H1 (cell line): ENCODE data around the gene PANX1.

Source experiments
- BACH1 ChIP-seq: IDR thresholded peaks from 2 replicates; pipeline ENCODE4 v1.6.1; 2012; ENCODE audit warnings: low read length, improper control_type of control experiment
- BRCA1 ChIP-seq: IDR thresholded peaks from 2 replicates; pipeline ENCODE4 v1.6.1; 2012; ENCODE audit warnings: low read depth, low read length, improper control_type of control experiment
- CBX8 ChIP-seq: fragments of 300-800, 300-1000 bp; sonication (generic); IDR thresholded peaks from 2 replicates; pipeline ENCODE4 v1.7.1; 2016; ENCODE audit warnings: low read depth, low read length, borderline replicate concordance
- CHD2 ChIP-seq: IDR thresholded peaks from 2 replicates; pipeline ENCODE4 v1.6.1; 2012; ENCODE audit warnings: low read length, improper control_type of control experiment
- CTCF ChIP-seq, 3 experiments: IDR thresholded peaks; 1 replicate in 2 of 3; 2 replicates in 1 of 3; pipeline versions ENCODE4 v1.5.1 to v1.6.1; 2011; ENCODE audit warnings: low read length in 3 of 3, mild to moderate bottlenecking in 3 of 3, inconsistent platforms in 2 of 3, low read depth in 1 of 3, moderate library complexity in 1 of 3; ENCODE audit not compliant: insufficient read depth in 1 of 3; ENCODE audit errors: control extremely low read depth in 1 of 3
- EZH2 ChIP-seq: fragments of 200-600 bp; sonication (generic); IDR thresholded peaks from 2 replicates; pipeline ENCODE4 v1.7.1; 2012; ENCODE audit warnings: low read depth, mild to moderate bottlenecking, moderate library complexity, low read length, inconsistent platforms; ENCODE audit not compliant: severe bottlenecking
- FOSL1 ChIP-seq: IDR thresholded peaks from 2 replicates; pipeline ENCODE4 v1.6.1; 2011; ENCODE audit warnings: mild to moderate bottlenecking, low read depth, low read length, moderate library complexity; ENCODE audit not compliant: insufficient read depth
- KDM5A ChIP-seq: fragments of 200-600 bp; IDR thresholded peaks from 2 replicates; pipeline ENCODE4 v1.7.1; 2012; ENCODE audit warnings: mild to moderate bottlenecking, low read length, inconsistent platforms, mixed read lengths
- NANOG ChIP-seq: IDR thresholded peaks from 2 replicates; pipeline ENCODE4 v1.6.1; 2011; ENCODE audit warnings: low read length, low read depth, mild to moderate bottlenecking, inconsistent platforms; ENCODE audit not compliant: insufficient read depth, poor library complexity, severe bottlenecking
- SP2 ChIP-seq: IDR thresholded peaks from 2 replicates; pipeline ENCODE4 v1.6.1; 2012; ENCODE audit warnings: mild to moderate bottlenecking, low read length, inconsistent platforms
- TCF12 ChIP-seq: IDR thresholded peaks from 2 replicates; pipeline ENCODE4 v1.6.1; 2011; ENCODE audit warnings: low read depth, mild to moderate bottlenecking, low read length
- ZNF274 ChIP-seq: IDR thresholded peaks from 2 replicates; pipeline ENCODE4 v1.7.0; 2012; ENCODE audit warnings: low read length, borderline replicate concordance; ENCODE audit errors: extremely low read depth

DNA sequence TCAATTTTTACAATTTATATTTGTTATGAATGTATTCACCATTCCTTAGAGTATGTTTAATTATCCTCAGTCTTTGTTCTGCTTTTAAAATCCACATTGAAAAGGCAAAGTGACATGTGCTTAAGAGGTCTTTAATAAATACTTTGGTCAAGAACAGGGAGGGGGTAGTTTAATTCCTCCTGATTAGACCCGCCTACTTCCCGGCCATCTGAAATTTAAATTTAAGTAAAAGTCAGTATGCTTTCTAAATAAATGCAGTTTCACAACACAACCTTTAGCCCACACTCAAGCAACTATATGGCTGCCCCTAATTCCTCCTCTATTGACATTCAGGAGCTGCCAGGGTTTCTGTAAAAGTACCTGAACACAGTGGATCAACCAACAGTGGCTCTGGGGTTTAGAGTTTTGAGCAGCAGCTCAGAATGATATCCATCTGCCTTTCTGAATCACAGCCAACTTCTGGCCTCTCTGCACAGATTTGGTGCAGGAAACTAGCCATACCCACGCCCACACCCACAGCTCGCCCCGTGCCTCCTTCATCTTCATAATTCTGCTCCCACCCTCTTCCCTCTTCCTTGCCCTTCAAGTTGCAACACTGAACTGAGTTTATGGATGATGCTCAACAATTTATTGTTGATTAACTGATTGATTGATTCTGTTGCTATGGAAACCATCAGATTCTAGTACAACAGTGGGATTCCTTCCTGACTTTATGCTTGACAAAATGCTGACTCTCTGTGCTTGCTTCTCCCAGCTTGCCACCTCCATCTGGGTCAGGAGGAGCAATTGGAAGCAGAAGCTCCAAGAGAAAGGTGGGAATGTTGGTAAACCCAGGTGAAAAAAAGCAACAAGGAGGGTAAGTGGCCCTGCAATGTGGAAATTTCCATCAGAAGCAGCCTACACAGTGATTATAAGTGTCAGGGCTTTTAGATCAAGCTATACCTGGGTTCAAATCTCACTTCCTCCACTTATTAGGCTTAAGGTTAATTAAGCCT lies 70.8 kb downstream of the PANX1 start:
- no peak for TF ChIP-seq ZNF274
- TF ChIP-seq SP2 = no peak
- TF ChIP-seq CTCF (IDR thresholded peaks at IDR 0.05; ENCODE audit: control extremely low read depth in 1 of 3, insufficient read depth in 1 of 3, low read depth in 1 of 3, low read length in 3 of 3) = no peak
- no peak for TF ChIP-seq EZH2
- no peak for TF ChIP-seq FOSL1
- TF ChIP-seq KDM5A = no peak
- no peak for TF ChIP-seq NANOG
- TF ChIP-seq CBX8 = no peak
- no peak for TF ChIP-seq BACH1
- no peak for TF ChIP-seq BRCA1
- no peak for TF ChIP-seq CHD2
- no peak for TF ChIP-seq TCF12
